Activated T-cell treated with anti-CD3 and anti-CD28 coated beads, Interleukin-2, amount 50 U/mL, for 24 hours (primary cell): ENCODE results near the gene TSTD1.
A peak's percentile ranks its signal among the peaks of the same experiment; 100 is the strongest.
"Not testable (repeated sequence)": the region's sequence is repeated elsewhere in the genome, so short reads cannot be mapped to it uniquely, and the experiment has no call there.

ENCODE experiments used
- DNase-seq: peaks from one replicate; pipeline ENCODE4 v3.0.0-alpha.2; 2020
- H3K27ac Mint-ChIP-seq: 2 replicates; pipeline ENCODE4 v1.8.0; 2020; ENCODE audit warnings: mild to moderate bottlenecking, mixed read lengths
- H3K27me3 Mint-ChIP-seq: 2 replicates; pipeline ENCODE4 v1.8.0; 2020; ENCODE audit warnings: mixed read lengths
- H3K36me3 Mint-ChIP-seq: 2 replicates; pipeline ENCODE4 v1.8.0; 2020; ENCODE audit warnings: low read depth, mixed read lengths
- H3K4me1 Mint-ChIP-seq: 2 replicates; pipeline ENCODE4 v1.8.0; 2020; ENCODE audit warnings: low read depth, mixed read lengths
- H3K4me3 Mint-ChIP-seq: 2 replicates; pipeline ENCODE4 v1.8.0; 2020; ENCODE audit warnings: mild to moderate bottlenecking, moderate library complexity, mixed read lengths
- H3K9me3 Mint-ChIP-seq: 2 replicates; pipeline ENCODE4 v1.8.0; 2020; ENCODE audit warnings: mixed read lengths

TSTD1 gene

GRCh38 chr1:161032409-161032808 lies 6.4 kb downstream of the TSTD1 start:
- DNase-seq = no peak
- Mint-ChIP-seq H3K9me3 (no peaks in the 10 kb centered on the region), H3K27me3 (no peaks in the 10 kb centered on the region), H3K36me3 (peaks cover 11% of the 10 kb centered on the region), H3K4me1 (peaks cover 31% of the 10 kb centered on the region), H3K27ac (peak overlapping the region; percentile 58), H3K4me3 (no peak overlapping the region)

GRCh38 chr1:161031874-161032273 lies 6.9 kb downstream of the TSTD1 start:
- Mint-ChIP-seq H3K27me3 (no peaks in the 10 kb centered on the region), H3K4me3 (no peak overlapping the region), H3K36me3 (peaks cover 10% of the 10 kb centered on the region), H3K4me1 (peaks cover 29% of the 10 kb centered on the region), H3K9me3 (peaks cover 4% of the 10 kb centered on the region), H3K27ac (no peak overlapping the region)
- DNase-seq = no peak

GRCh38 chr1:161029466-161029865 lies 9.3 kb downstream of the TSTD1 start:
- H3K27me3 Mint-ChIP-seq, H3K27ac Mint-ChIP-seq, H3K4me3 Mint-ChIP-seq, H3K9me3 Mint-ChIP-seq, DNase-seq: not testable (repeated sequence)
- Mint-ChIP-seq H3K36me3 (peaks cover 12% of the 10 kb centered on the region), H3K4me1 (peaks cover 30% of the 10 kb centered on the region)

- H3K27ac Mint-ChIP-seq = peak overlapping the region; percentile 27
- H3K36me3 Mint-ChIP-seq = peaks cover 12% of the 10 kb centered on the region
- not testable (repeated sequence) for H3K27me3 Mint-ChIP-seq, DNase-seq, H3K9me3 Mint-ChIP-seq, H3K4me3 Mint-ChIP-seq
- peaks cover 19% of the 10 kb centered on the region for H3K4me1 Mint-ChIP-seq
Measured at GRCh38 chr1:161026954-161027353, 11.8 kb downstream of the TSTD1 start.

DNA sequence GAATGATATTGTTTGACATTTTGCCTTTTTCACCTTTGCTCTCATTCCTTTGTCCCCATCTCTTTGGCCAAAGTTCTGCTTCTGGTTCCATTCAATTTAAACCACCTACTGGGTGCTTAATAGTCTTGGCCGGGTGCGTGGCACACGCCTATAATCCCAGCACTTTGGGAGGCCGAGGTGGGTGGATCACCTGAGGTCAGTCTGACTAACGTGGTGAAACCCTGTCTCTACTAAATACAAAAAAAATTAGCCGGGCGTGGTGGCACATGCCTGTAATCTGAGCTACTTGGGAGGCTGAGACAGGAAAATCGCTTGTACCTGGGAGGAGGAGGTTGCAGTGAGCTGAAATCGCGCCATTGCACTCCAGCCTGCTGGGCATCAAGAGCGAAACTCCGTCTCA lies 16.3 kb downstream of the TSTD1 start:
- peaks cover 48% of the 10 kb centered on the region for H3K4me1 Mint-ChIP-seq
- DNase-seq, H3K27me3 Mint-ChIP-seq, H3K9me3 Mint-ChIP-seq, H3K36me3 Mint-ChIP-seq, H3K4me3 Mint-ChIP-seq, H3K27ac Mint-ChIP-seq: not testable (repeated sequence)

- no peak overlapping the region for H3K27ac Mint-ChIP-seq
- H3K27me3 Mint-ChIP-seq = no peaks in the 10 kb centered on the region
- no peak for DNase-seq
- H3K36me3 Mint-ChIP-seq = peaks cover 3% of the 10 kb centered on the region
- peaks cover 45% of the 10 kb centered on the region for H3K4me1 Mint-ChIP-seq
- H3K4me3 Mint-ChIP-seq = peak overlapping the region; percentile 86
- peaks cover 2% of the 10 kb centered on the region for H3K9me3 Mint-ChIP-seq
Measured at GRCh38 chr1:161021970-161022353, 16.8 kb downstream of the TSTD1 start.

GRCh38 chr1:161021165-161021969 lies 17.4 kb downstream of the TSTD1 start:
- no peaks in the 10 kb centered on the region for H3K27me3 Mint-ChIP-seq
- peak; percentile 87 for DNase-seq

GRCh38 chr1:161020509-161021164 lies 18.1 kb downstream of the TSTD1 start, which contains the start of gene F11R:
Gene F11R (minus strand): TSS chr1:161021152. CDS start chr1:161021073, 79 bp downstream.
- Mint-ChIP-seq H3K27me3 (no peaks in the 10 kb centered on the region), H3K4me1 (peaks cover 46% of the 10 kb centered on the region), H3K36me3 (no peaks in the 10 kb centered on the region), H3K27ac (peak within 1 kb of the TSS; percentile 83), H3K4me3 (peak within 1 kb of the TSS; percentile 86), H3K9me3 (no peaks in the 10 kb centered on the region)
- DNase-seq = no peak

More at GRCh38 chr1:161021165-161021969, 17.4 kb downstream of the TSTD1 start:
- H3K4me1 Mint-ChIP-seq = peaks cover 46% of the 10 kb centered on the region
- H3K4me3 Mint-ChIP-seq = peak overlapping the region; percentile 86
- H3K27ac Mint-ChIP-seq = peak overlapping the region; percentile 83
- no peaks in the 10 kb centered on the region for H3K36me3 Mint-ChIP-seq
- H3K9me3 Mint-ChIP-seq = no peaks in the 10 kb centered on the region

GRCh38 chr1:161019751-161020495 lies 18.8 kb downstream of the TSTD1 start:
- Mint-ChIP-seq H3K36me3 (no peaks in the 10 kb centered on the region), H3K4me3 (peak overlapping the region; percentile 86), H3K27me3 (no peaks in the 10 kb centered on the region), H3K27ac (peak overlapping the region; percentile 83), H3K9me3 (no peaks in the 10 kb centered on the region), H3K4me1 (peaks cover 46% of the 10 kb centered on the region)
- no peak for DNase-seq

DNA sequence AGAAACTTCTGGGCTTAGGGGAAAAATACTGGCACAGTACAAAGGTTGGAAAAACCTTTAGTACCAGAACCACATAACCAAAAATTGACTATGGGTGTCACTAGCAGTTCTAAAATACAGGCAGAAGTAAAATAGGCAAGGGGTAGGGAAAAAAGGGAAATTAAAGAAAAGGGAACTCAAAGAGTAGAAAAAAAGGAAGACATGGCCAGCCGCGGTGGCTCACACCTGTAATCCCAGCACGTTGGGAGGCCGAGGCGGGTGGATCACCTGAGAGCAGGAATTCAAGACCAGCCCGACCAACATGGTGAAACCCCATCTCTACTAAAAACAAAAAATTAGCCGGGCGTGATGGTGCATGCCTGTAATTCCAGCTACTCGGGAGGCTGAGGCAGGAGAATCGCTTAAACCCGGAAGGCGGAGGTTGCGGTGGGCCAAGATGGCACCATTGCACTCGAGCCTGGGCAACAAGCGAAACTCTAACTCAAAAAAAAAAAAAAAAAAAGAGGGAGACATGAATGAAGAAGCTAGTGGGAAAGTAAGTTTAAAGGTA lies 19.6 kb downstream of the TSTD1 start:
- DNase-seq, H3K27ac Mint-ChIP-seq, H3K27me3 Mint-ChIP-seq, H3K9me3 Mint-ChIP-seq, H3K4me3 Mint-ChIP-seq, H3K36me3 Mint-ChIP-seq: not testable (repeated sequence)
- peaks cover 48% of the 10 kb centered on the region for H3K4me1 Mint-ChIP-seq

GRCh38 chr1:161018631-161018930 lies 20.2 kb downstream of the TSTD1 start:
- H3K27me3 Mint-ChIP-seq = no peaks in the 10 kb centered on the region
- no peaks in the 10 kb centered on the region for H3K36me3 Mint-ChIP-seq
- H3K27ac Mint-ChIP-seq = no peak overlapping the region
- H3K4me3 Mint-ChIP-seq = no peak overlapping the region
- no peaks in the 10 kb centered on the region for H3K9me3 Mint-ChIP-seq
- DNase-seq = no peak
- H3K4me1 Mint-ChIP-seq = peaks cover 54% of the 10 kb centered on the region

DNA sequence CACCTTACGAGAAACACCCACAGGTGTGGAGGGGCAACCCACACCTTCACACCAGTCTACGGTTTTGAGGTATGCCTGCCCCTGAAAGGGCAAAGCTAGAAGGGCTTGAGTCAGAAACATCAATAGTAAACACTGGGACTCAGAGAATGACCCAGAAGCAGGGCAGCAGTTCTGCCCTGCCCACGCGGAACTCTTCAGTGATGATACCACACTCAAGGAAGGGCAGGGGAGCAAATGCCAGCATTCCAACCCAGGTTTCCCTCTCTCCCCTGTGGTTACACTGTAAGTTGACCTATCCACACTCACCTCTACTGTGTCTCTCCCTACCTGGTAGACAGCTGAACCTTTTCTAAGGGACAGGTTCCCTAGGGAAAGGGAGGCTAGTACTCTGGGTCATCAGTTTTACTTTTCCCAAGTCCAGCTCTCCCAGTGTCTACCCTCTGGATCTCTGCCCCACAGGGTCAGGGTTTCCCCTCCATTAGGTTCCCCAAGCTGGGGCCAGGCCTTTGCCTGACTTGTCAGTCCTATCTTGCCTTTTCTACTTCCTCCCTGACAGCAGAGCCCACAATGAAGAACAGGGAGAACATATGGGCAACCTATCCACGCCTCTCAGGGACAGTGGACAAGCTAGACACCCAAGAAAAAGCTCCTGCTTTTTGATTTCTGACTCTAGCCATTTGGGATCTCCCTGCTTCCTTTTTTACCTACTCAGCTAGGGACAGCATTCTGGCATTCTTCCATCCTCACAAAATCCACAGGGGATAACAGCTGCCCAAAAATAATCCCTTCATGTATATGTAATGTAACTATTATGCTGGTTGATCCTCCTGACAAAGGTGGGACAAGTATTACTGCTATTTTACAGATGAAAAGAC lies 20.8 kb downstream of the TSTD1 start:
- DNase-seq = no peak
- Mint-ChIP-seq H3K27me3 (no peaks in the 10 kb centered on the region), H3K4me1 (peaks cover 60% of the 10 kb centered on the region), H3K9me3 (no peaks in the 10 kb centered on the region), H3K27ac (peak overlapping the region; percentile 39), H3K36me3 (no peaks in the 10 kb centered on the region), H3K4me3 (no peak overlapping the region)

- H3K4me3 Mint-ChIP-seq, DNase-seq, H3K27me3 Mint-ChIP-seq, H3K9me3 Mint-ChIP-seq, H3K27ac Mint-ChIP-seq, H3K36me3 Mint-ChIP-seq: not testable (repeated sequence)
- H3K4me1 Mint-ChIP-seq = peaks cover 61% of the 10 kb centered on the region
Measured at GRCh38 chr1:161017181-161017580, 21.6 kb downstream of the TSTD1 start.

GRCh38 chr1:161016683-161017082 lies 22.1 kb downstream of the TSTD1 start:
- not testable (repeated sequence) for H3K27ac Mint-ChIP-seq, H3K27me3 Mint-ChIP-seq, H3K36me3 Mint-ChIP-seq, H3K4me3 Mint-ChIP-seq, H3K9me3 Mint-ChIP-seq, DNase-seq
- H3K4me1 Mint-ChIP-seq = peaks cover 60% of the 10 kb centered on the region
